Fibroblast of skin of right biceps (primary cell): ENCODE measurements around the gene MRC1.
A peak's percentile ranks its signal among the peaks of the same experiment; 100 is the strongest.

Experiments used
- DNase-seq: peaks from one replicate; pipeline ENCODE4 v3.0.0-alpha.2; 2013

MRC1 gene

GRCh38 chr10:17795813-17796594 lies 13.1 kb upstream of the MRC1 start:
- DNase-seq = no peak

- DNase-seq = no peak
Measured at GRCh38 chr10:17801507-17801906, 7.6 kb upstream of the MRC1 start.

- no peak for DNase-seq
Measured at GRCh38 chr10:17802350-17802749, 6.8 kb upstream of the MRC1 start.

GRCh38 chr10:17802976-17803375 lies 6.2 kb upstream of the MRC1 start:
- DNase-seq = peak; percentile 40

- no peak for DNase-seq
Measured at GRCh38 chr10:17805330-17805729, 3.8 kb upstream of the MRC1 start.

GRCh38 chr10:17805921-17806577 lies 3.1 kb upstream of the MRC1 start:
- DNase-seq = no peak

- no peak for DNase-seq
Measured at GRCh38 chr10:17811146-17811865, 2.2 kb downstream of the MRC1 start.

- DNase-seq = no peak
Measured at GRCh38 chr10:17814973-17815372, 5.8 kb downstream of the MRC1 start.

GRCh38 chr10:17816199-17816598 lies 7.1 kb downstream of the MRC1 start:
- no peak for DNase-seq

GRCh38 chr10:17817316-17817715 lies 8.2 kb downstream of the MRC1 start:
- no peak for DNase-seq

- DNase-seq = no peak
Measured at GRCh38 chr10:17817790-17818189, 8.6 kb downstream of the MRC1 start.

GRCh38 chr10:17819836-17820235 lies 10.7 kb downstream of the MRC1 start:
- DNase-seq = no peak

- DNase-seq = no peak
Measured at GRCh38 chr10:17820943-17821342, 11.8 kb downstream of the MRC1 start.

- no peak for DNase-seq
Measured at GRCh38 chr10:17821893-17822292, 12.7 kb downstream of the MRC1 start.

- no peak for DNase-seq
Measured at GRCh38 chr10:17831341-17831740, 22.2 kb downstream of the MRC1 start.

- no peak for DNase-seq
Measured at GRCh38 chr10:17831896-17832295, 22.7 kb downstream of the MRC1 start.

GRCh38 chr10:17833656-17834055 lies 24.5 kb downstream of the MRC1 start:
- no peak for DNase-seq

- DNase-seq = peak; percentile 96
Measured at GRCh38 chr10:17835688-17836087, 26.5 kb downstream of the MRC1 start.

- DNase-seq = peak; percentile 67
Measured at GRCh38 chr10:17836942-17837341, 27.8 kb downstream of the MRC1 start.

GRCh38 chr10:17838080-17838648 lies 29.0 kb downstream of the MRC1 start:
- no peak for DNase-seq

GRCh38 chr10:17841050-17841449 lies 31.9 kb downstream of the MRC1 start:
- DNase-seq = no peak

- no peak for DNase-seq
Measured at GRCh38 chr10:17842641-17843040, 33.5 kb downstream of the MRC1 start.

GRCh38 chr10:17847585-17848296 lies 38.6 kb downstream of the MRC1 start:
- peak; percentile 28 for DNase-seq
